Effector CD4-positive, alpha-beta T cell (primary cell): ENCODE data around the gene CACNB2.

Experiments
- DNase-seq: peaks from one replicate; pipeline ENCODE4 v3.0.0-alpha.2; 2020

The CACNB2 gene

DNA sequence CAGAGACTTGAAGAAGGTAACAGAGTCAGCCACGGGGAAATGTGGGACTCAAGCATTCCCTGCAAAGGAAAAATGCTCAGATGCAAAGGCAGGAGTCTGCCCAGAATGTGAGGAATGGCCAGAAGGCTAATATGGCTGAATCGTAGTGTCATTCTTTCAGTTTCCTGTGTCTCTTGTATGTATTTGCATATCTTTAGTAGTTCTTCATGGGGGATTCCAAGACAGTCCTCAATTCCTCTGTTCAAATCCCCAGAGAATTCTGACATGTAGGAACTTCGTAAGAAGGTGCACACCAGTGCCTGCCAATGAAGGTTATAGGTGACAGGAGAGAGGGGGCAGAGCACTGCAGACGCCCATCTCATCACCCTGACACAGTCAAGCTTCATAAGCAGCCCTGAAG, 154.4 kb downstream of the CACNB2 start:
- DNase-seq, result no peak

DNA sequence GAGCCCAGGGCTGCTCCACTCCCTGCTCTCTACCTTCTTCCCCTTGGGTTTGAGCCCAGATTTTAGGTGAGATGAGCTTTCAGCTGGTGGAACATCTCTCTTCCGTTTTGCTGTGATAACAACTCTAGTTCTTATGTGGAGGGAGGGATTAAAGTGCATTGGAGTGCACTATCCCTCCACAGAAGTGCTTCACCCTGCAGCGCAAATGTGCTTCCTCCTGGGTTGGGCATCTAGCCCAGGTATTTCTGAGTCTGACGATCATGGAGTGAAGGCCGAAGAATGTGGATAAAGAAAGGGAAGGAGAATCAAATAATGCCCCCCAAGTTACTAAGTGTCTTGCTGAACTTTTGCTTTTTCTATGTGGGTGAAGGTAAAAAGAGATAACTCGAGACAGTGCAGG, 157.4 kb downstream of the CACNB2 start:
- DNase-seq, result no peak

DNA sequence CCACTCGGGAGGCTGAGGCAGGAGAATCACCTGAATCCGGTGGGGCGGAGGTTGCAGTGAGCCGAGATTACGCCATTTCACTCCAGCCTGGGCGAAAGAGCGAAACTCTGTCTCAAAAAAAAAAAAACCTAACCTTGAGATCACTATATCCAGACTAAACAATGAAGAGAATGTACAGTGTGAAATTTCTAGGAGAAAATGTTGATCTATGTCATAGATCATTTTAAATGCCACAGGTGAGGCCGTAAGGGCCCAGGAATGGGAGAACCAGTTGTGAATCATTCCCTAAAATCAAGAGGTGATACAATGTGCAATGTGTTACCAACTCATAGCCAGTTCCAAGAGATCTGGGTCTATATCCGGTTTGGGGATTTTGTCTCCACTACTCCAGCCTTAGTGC, 158.0 kb downstream of the CACNB2 start:
- no peak for DNase-seq

DNA sequence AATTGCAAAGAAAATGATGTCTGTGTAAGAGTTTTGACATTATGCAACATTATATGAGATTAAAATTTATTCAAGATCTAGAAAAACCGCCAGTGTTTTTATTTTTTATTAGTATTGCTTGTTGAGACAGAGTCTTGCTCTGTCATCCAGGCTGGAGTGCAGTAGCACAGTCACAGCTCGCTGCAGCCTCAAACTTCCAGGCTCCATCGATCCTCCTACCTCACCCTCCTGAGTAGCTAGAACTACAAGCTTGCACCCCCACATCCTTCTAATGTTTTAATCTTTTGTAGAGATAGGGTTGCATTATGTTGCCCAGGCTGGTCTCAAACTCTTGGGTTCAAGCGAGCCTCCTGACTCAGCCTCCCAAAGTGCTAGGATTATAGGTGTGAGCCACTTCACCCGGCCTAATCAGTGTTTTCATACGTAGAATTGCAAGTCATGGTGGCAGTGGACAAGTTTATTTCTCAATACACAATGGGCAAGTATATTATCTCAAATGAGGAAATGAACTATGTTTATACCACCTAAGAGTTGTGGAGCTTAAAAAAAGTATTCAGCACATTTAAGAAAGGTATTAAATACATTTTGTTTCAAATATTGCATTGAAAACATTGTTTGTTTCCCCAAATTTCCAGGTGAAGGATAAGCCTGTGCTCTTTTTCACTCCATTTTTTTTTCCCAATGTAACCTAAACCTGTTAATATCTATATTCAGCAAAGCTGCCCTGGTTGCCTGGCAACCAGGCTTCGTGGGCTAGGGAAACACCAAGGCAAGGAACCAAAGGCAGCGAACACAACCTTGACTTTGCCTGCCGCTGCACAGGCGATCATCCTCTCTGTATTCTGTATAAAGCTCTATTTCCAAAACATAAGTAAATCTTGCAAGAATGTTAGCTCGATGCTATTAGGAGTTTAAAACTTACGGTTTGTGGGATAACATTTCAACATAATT, 163.9 kb downstream of the CACNB2 start:
- DNase-seq, result no peak

DNA sequence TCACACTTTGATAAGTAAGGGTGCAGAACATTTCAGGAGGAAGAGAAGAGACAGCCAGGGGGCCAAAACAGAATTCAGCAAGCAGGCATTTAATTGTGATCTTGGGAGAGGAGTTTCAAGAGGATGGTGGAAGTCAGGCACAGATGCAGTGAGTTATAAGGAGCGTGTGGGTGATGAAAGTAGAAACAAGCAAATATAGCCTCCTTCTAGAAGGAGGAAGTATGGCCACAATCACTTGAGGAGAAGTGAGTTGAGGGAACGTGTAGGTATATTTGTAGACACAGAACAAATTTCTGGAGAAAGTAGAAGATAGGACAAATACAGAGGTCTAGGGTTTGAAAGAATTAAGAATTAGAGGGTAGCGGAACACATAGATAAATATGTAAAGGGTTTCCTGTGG, 165.8 kb downstream of the CACNB2 start:
- DNase-seq, result no peak

DNA sequence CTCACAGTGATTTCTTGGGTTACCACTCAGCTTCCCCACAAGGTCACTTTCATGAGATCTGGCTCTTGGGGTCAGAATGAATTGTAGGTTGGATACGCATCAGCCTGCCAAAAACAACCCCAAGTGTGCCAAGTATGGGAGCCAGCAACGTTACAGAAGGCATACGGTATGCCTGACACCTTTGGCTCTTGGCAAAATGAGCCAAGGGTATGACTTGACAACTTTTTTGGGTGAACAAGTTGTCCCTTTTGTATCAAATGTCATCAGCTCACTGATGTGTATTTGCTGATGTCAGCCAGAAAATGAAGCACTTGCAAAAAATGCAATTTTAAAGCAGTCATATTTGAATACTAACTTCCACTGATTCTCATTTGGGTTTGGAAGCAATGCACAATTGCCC, 168.4 kb downstream of the CACNB2 start:
- DNase-seq, result no peak

DNA sequence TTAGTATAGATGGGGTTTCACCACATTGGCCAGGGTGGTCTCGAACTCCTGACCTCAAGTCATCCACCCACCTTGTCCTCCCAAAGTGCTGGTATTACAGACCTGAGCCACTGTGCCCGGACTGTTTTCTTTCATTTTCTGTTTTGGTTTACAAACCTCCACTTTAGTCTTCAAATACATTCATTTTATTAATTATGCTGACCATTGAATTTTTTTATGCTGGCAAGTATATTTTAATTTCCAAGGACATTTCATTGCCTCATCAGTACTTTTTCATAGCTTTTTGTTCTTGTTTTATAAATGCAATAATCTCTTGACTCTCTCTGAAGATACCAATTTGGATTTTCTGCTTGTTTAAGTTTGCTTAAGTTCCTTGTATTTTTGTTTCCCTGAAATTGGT, 170.5 kb downstream of the CACNB2 start:
- DNase-seq, result no peak

DNA sequence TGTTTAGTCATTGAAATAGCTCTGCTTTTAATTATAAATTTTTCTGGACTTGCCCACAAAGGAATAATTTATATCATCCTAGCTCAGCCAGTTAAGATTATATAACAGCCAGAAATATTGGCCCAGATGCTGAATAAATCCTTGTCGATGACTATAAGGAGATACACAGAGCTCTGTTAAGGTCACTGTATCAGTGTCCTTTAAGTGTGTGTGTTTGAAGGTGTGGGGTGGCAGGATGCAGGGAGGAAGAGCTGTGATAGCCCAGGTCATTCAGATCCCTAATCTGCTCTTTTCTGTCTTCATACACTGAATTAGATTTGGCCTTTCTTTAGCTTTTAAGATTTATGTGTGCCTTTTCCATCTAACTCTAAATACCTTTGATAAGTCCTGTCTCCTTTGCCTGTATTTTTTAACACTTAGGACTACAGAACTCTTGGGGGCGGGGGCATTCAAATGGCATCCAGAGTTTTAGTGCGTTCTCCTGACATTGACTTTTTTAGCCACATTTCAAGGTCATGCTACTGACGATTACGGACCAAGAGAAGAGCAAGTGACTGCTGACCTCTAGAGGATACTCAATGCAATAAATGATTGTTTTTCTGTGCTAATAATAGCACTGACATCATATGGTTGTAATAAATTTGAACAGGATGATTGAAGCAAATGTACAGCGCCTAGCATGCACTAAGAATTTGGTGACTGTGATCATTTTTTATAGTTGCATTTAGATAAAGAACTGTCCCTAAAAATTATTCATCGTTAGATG, 172.3 kb downstream of the CACNB2 start:
- no peak for DNase-seq

DNA sequence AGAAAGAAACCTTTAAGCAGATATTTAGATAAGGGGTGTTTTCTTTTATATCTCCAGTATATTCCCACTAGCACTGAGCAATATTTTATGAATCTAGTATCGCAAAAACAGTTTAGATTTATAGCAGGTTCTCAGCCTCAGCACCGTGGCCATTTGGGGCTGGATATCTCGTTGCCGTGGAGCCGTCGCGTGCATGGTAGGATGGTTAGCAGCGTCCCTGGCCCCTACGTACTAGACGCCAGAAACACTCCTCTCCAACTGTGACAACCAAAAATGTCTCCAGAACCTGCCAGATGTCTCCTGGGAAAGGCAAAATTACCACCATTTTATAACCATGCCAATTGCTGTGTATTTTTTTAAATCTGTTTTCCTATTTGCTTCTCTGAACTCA, 172.9 kb downstream of the CACNB2 start:
- no peak for DNase-seq

DNA sequence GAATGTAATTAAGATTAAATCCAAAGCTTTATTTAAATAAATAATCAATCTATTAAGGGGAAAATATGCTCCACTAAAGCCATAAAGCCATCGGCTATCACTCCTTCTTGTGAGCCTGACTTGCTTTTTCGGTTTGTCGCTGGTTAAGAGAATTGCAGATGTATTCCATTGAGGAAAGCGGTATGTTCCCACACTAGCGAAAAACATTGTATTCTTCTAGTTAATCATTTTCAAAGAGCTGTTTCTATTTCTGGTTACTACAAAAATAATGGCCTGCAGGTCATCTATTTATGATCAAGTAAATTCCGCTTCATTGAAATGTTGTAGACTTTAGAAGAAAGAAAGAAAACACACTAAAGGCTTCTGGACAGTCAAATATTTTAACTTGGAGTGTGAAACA, 173.4 kb downstream of the CACNB2 start:
- no peak for DNase-seq

DNA sequence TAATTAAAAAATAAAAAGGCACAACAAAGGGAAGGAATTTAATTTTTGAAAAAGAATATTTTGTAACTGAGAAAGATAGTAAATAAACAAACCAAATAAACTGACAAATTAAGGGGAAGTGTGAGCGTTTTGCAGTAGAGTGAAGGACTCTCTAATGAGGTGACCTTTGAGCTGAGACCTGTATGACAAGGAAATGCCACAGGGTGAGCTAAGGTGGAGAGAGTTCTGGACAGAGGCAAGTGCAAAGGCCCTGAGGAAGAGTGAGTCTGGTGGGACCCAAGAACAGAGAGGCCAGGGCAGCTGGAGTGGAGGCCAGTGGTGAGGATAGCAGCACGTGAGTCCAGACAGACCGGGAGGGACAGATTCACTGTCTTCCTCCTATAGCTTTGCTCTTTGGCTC, 179.4 kb downstream of the CACNB2 start:
- DNase-seq, result no peak

DNA sequence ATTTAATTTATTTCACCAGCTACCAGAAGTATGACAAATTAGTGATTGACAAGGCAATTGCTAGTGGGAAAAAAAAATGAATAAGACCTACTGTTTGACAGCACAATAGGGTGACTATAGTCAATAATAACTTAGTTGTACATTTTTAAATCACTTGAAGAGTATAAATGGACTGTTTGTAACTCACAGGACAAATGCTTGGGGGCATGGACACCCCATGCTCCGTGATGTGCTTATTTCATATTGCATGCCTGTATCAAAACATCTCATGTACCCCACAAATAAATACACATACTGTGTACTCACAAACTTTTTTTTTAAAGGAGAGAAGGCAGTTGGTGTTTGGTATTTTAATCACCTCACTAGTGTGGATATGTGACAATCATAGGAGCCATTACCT, 181.1 kb downstream of the CACNB2 start:
- DNase-seq, result no peak

DNA sequence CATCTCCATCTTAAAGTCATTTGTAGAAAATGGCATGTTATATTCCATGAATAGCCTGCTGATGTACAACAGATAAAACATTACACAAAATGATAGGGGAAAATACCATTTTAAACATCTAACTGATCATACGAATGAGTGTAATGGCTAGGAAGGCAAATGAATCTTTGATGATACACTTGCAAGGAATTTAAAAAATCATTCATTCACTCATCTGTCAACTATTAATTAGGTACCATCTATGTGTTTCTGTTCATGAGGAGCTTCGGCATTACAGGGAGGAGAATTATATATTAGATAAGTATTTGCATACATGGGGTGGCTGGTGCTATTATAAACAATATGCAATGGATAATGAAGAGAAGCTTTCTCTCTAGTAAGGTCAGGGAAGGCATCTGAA, 183.7 kb downstream of the CACNB2 start:
- no peak for DNase-seq

DNA sequence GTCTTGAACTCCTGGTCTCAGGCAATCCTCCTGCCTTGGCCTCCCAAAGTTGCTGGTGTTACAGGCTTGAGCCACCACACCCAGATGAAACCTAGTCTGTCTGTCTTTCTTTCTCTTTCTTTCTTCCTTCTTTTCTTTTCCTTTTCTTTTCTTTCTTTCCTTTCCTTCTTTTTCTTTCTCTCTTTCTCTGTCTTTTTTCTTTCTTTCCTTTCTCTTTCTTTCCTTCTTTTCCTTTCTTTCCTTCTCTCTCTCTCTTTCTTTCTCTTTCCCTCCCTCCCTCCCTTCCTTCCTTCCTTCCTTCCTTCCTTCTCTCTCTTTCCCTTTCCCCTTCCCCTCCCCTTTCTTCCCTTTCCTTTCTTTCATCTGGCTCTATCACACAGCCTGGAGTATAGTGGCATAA, 185.2 kb downstream of the CACNB2 start:
- DNase-seq, result no peak

DNA sequence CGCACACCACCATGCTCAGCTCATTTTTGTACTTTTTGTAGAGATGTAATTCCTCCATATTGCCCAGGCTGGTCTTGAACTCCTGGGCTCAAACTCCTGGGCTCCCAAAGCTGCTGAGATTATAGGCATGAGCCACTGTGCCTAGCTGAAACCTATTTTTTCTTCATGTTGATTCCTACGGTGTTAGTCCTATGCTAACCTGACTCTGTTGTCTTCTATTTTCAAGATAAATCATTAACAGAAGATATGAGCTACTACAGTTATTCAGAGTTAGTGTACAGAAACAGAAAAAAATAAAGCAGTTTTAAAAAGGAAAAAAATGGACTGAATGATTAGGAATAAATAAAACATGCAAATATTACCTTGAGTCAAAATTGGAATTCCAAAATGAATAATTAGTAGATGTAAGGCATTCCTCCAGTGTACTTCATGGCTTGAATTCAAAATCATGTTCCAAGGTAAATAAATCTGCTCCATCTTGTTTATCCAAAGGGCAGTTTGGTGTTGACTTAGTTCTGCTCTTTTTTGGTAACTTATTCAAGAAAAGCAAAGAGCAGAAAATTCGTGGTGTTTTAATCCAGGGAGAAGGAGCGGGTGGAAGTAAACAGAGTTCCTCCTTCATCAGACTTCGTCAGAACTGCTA, 185.8 kb downstream of the CACNB2 start:
- DNase-seq, result no peak

DNA sequence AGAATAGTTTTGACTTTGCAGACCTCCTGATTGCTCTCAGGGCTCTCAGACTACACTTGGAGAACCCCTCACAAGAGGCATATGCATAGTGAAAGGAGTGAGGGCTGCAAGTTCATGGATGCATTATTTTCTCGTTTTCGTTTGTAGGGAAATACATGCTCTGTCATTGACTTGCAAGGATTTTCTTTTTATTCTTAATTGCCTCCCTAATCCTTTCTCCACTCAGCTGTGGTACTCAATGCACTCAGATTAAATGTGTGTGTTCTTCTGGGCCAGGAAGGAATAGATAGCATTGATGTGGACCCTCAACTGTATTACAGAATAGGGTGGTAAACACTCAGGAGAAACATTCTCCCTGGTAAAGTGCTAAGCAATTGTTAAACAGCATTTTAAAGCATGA, 188.7 kb downstream of the CACNB2 start:
- DNase-seq, result no peak

DNA sequence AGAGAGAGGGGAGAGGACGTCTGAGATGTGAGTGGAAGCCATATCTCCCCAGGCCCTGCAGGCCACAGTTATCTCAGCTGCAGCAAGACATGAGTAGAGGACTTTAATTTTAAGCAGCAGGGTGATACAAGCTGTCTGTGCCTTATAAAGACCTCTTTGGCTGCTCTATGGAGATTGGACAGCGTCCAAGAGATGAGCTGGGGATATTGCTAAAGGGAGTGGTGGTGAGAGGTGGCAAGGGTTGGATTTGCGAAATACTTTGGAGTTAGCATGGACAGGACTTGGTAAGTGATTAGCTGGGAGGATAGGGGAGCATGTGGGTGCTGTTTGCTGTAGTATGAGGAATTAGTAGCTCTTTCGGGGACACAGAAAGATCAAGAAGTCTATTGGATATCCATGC, 191.8 kb downstream of the CACNB2 start:
- no peak for DNase-seq

DNA sequence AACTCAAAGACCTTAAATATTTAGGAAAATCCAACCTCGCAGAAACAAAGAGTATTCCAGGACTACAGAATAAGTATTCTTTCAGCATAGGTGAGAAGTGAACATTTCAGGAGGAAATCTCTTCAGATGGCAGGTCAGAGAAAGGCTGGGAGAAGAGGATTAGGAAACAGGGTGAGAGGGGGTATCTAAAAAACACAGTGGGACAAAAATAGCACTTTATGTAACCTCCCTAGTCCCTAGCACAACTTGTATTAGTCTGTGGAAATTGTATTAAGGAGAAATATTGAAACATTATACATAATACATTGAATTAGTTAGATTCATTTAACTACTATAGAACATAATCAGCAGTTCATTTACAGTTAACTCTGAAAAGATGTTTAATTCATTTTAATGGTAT, 192.3 kb downstream of the CACNB2 start:
- no peak for DNase-seq

DNA sequence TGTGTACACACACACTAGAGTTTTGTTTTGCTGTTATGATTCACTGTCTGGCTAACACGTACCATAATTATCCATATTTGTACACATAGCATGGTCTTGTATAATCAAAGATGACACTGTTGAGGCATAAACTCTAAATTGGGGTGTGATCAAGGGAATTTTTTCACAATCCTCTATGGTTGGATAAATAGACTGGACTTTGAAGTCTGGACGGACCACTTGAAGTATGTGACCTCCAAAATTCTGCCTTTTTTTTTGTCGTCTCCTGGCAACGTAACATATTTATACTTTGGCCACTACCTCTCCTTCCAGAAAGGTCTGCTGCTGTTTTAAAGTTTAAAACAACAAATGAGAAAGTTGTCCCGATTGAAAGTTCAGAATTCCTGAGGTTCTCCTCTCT, 193.4 kb downstream of the CACNB2 start:
- no peak for DNase-seq

DNA sequence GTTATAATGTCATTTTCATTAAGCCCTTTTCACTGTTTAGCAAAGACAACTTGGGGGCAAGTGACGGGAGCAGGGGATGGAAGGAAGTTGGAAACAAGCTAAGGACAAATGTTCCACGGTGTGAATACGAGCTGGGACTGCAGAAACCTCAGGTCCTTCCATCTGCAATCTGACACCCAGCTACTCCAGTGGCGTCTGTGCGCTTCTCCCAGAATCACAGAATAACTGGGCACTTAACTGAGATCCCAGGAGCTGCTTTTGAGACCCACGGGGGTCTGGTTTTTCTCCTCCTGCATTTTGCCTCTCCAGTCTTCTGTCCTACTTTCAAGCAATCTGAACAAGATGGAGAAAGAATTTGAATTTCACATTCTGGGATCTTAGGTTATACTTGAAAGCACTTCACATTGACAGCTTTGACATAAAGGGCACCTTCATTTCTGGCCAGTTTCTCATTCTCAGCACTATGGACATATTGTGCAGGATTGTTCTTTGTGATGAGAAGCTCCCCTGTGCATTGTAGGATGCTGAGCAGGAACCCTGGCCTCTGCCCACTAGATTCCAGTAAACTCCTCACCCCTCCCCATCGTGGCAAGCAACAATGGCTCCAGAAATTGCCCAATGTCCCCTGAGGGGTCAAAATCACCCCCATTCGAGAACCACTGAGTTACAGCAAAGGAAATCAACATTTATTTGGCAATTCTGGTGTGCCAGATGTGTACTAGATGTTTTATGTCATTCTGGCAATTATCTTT, 194.1 kb downstream of the CACNB2 start:
- no peak for DNase-seq

DNA sequence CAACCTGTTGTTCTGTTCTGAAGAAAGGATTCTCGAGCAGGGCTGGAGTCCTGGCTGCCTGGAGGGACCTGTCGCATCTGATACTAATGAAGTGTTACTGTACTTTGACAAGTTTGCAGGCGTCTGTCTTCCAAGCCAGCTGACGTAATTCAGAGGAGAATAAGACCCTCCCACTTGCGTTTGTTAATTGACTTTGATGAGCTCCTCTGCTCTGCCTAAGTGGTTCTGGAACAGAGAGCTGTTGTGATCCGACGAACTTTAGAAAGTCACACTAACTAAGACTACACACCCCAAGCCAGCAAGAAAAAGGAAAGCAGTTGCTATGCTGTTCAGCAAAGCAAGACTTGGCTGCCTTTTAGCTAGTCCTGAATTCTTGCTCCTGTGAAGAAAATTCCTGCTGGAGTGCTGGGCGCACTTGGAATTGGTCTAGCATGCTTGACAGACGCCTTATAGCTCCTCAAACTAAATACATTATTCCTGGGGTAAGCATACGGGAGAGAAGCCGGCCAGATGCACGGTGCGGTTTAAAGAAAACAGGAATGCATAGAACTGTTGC, 200.3 kb downstream of the CACNB2 start:
- no peak for DNase-seq

DNA sequence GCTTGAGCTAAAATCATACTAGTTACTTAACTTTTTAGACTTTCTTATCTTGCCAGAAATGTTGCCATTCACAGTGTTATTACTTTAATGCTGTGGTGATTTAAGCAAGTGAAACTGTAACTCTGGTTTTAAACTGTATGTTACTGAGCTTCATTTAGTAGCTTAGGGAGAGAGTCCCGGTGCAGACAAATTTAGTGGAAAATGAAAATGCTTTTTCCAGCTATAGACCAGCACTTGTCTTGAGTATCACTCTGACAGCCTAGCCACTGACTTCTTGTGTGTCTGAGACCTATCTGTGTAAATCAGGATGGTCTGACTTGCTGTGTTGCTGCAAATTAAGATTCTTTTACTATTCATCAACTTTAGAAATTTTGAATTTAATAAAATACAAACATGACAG, 200.8 kb downstream of the CACNB2 start:
- no peak for DNase-seq

DNA sequence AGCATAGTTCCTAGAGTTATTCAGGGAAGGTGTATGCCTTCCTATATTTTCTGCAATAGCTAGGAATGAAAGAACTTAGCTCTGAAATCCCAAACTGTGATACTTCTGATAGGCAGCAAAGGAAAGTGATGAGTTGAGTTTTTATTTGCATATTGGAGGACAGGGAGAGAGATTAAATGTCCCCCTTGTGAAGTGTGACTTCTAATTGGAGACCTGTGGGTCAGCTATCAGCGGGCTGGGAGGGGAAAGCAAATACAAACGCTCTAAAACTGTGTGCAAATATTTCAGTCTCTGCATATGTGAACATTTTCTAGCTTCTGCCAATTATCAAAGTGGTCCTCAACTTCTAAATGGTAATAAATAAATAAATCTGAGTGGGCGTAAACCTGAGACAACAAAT, 203.3 kb downstream of the CACNB2 start:
- no peak for DNase-seq
